Activated T-cell treated with anti-CD3 and anti-CD28 coated beads for 1 hour (primary cell): ENCODE results near the gene MSMB.
"Not testable (repeated sequence)": the region's sequence is repeated elsewhere in the genome, so short reads cannot be mapped to it uniquely, and the experiment has no call there.

ENCODE experiments used
- DNase-seq: peaks from one replicate; pipeline ENCODE4 v3.0.0-alpha.2; 2020; ENCODE audit warnings: low read depth

The MSMB gene

GRCh38 chr10:46046261-46046660 lies at the start of gene MSMB:
MSMB (minus strand) TSS chr10:46046269; CDS start chr10:46046237, 32 bp downstream.
- no peak for DNase-seq

GRCh38 chr10:46094931-46095750 lies 49.1 kb upstream of the MSMB start:
- no peak for DNase-seq

GRCh38 chr10:46094197-46094500 lies 48.1 kb upstream of the MSMB start:
- no peak for DNase-seq

GRCh38 chr10:46093316-46094196 lies 47.5 kb upstream of the MSMB start:
- DNase-seq = not testable (repeated sequence)

GRCh38 chr10:46092524-46093081 lies 46.5 kb upstream of the MSMB start:
- no peak for DNase-seq

GRCh38 chr10:46091828-46092523 lies 45.9 kb upstream of the MSMB start:
- DNase-seq = no peak

- no peak for DNase-seq
Observed at GRCh38 chr10:46091080-46091827, 45.2 kb upstream of the MSMB start.

GRCh38 chr10:46090258-46090812 lies 44.3 kb upstream of the MSMB start:
- DNase-seq = no peak

GRCh38 chr10:46087381-46087780 lies 41.3 kb upstream of the MSMB start:
- not testable (repeated sequence) for DNase-seq

- DNase-seq = no peak
Observed at GRCh38 chr10:46084321-46085165, 38.5 kb upstream of the MSMB start.

GRCh38 chr10:46080886-46081285 lies 34.8 kb upstream of the MSMB start:
- no peak for DNase-seq

- no peak for DNase-seq
Observed at GRCh38 chr10:46079831-46080585, 33.9 kb upstream of the MSMB start.

- no peak for DNase-seq
Observed at GRCh38 chr10:46077731-46078413, 31.8 kb upstream of the MSMB start.

- DNase-seq = no peak
Observed at GRCh38 chr10:46077141-46077554, 31.1 kb upstream of the MSMB start.

- no peak for DNase-seq
Observed at GRCh38 chr10:46075869-46076268, 29.8 kb upstream of the MSMB start.

GRCh38 chr10:46074196-46074946 lies 28.3 kb upstream of the MSMB start:
- DNase-seq = no peak

- DNase-seq = no peak
Observed at GRCh38 chr10:46073564-46073963, 27.5 kb upstream of the MSMB start.

- DNase-seq = no peak
Observed at GRCh38 chr10:46070749-46071148, 24.7 kb upstream of the MSMB start.
